T-helper 17 cell (primary cell): ENCODE measurements around the gene C2orf80. TPM values are rescaled to one million over a fixed set of nuclear protein-coding genes. Genes with fewer than 3 reads are reported as not detected.
"Not testable (repeated sequence)": the region's sequence is repeated elsewhere in the genome, so short reads cannot be mapped to it uniquely, and the experiment has no call there.

Source experiments
- ATAC-seq: fragments of 150-1000 bp; cut with Tn5 transposase; 2 replicates; pipeline ENCODE4 v1.10.0; 2021; ENCODE audit warnings: mild to moderate bottlenecking, moderate library complexity
- DNase-seq, 3 donors: peaks; one replicate each; pipeline versions ENCODE4 v3.0.0 to v3.0.0-alpha.2; 2020 to 2021
- H3K9me3 ChIP-seq: one replicate; pipeline ENCODE4 v1.7.0; 2013; ENCODE audit warnings: low read length, mild to moderate bottlenecking; ENCODE audit not compliant: control insufficient read depth, poor library complexity, severe bottlenecking
- H3K27ac Mint-ChIP-seq: one replicate; pipeline ENCODE4 v1.8.0; 2022; ENCODE audit warnings: mild to moderate bottlenecking, moderate library complexity, mixed read lengths
- H3K27me3 Mint-ChIP-seq: one replicate; pipeline ENCODE4 v1.8.0; 2022; ENCODE audit warnings: mixed read lengths
- H3K36me3 Mint-ChIP-seq: one replicate; pipeline ENCODE4 v1.8.0; 2022; ENCODE audit warnings: low read depth, mixed read lengths
- H3K4me1 Mint-ChIP-seq: one replicate; pipeline ENCODE4 v1.8.0; 2022; ENCODE audit warnings: mild to moderate bottlenecking, mixed read lengths
- H3K4me3 Mint-ChIP-seq: one replicate; pipeline ENCODE4 v1.8.0; 2022; ENCODE audit warnings: mild to moderate bottlenecking, moderate library complexity, mixed read lengths
- total RNA-seq, 4 donors: library from RNA in 2 of 4; stranded (reverse) in 2 of 4; gene quantifications; one replicate each; pipeline ENCODE4 v1.2.3 and lab custom pipeline; 2022 to 2026

Gene C2orf80
- total RNA-seq, 2 donors from 2014 or later = not detected

DNA sequence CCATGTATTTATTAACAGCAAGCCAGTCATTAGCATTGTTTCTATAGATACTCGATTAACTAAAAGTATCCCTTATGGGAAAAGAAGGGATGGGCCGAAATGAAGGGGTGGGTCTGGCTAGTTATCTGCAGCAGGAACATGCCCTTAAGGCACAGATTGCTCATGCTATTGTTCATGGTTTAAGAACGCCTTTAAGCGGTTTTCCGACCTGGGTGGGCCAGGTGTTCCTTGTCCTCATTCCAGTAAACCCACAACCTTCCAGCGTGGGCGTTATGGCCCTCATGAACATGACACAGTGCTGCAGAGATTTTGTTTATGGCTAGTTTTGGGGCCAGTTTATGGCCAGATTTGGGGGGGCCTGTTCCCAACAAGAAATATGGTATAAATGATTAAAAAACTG, 51.5 kb downstream of the C2orf80 start:
- not testable (repeated sequence) for H3K36me3 Mint-ChIP-seq, DNase-seq, H3K27me3 Mint-ChIP-seq, H3K4me1 Mint-ChIP-seq, ATAC-seq, H3K9me3 ChIP-seq, H3K27ac Mint-ChIP-seq, H3K4me3 Mint-ChIP-seq

- Mint-ChIP-seq H3K4me1 (peaks cover 2% of the 10 kb centered on the region), H3K27me3 (peaks cover 6% of the 10 kb centered on the region), H3K36me3 (no peaks in the 10 kb centered on the region), H3K27ac (no peak overlapping the region), H3K4me3 (no peak overlapping the region)
- no peak for ATAC-seq
- no peaks in the 10 kb centered on the region for H3K9me3 ChIP-seq
- DNase-seq = no peak
Observed at GRCh38 chr2:208136716-208137094, 53.1 kb downstream of the C2orf80 start.

GRCh38 chr2:208135794-208136715, 53.8 kb downstream of the C2orf80 start:
- no peaks in the 10 kb centered on the region for H3K9me3 ChIP-seq
- H3K4me1 Mint-ChIP-seq = peaks cover 2% of the 10 kb centered on the region
- DNase-seq (no peak), ATAC-seq (no peak)
- H3K4me3 Mint-ChIP-seq = no peak overlapping the region
- H3K27me3 Mint-ChIP-seq = peaks cover 6% of the 10 kb centered on the region
- H3K27ac Mint-ChIP-seq = no peak overlapping the region
- no peaks in the 10 kb centered on the region for H3K36me3 Mint-ChIP-seq

GRCh38 chr2:208134928-208135586, 54.8 kb downstream of the C2orf80 start:
- peaks cover 2% of the 10 kb centered on the region for H3K4me1 Mint-ChIP-seq
- ATAC-seq = no peak

GRCh38 chr2:208130712-208131110, 59.1 kb downstream of the C2orf80 start:
- peaks cover 2% of the 10 kb centered on the region for H3K4me1 Mint-ChIP-seq
- no peak overlapping the region for H3K4me3 Mint-ChIP-seq
- ATAC-seq (no peak), DNase-seq (no peak)
- peaks cover 17% of the 10 kb centered on the region for H3K27me3 Mint-ChIP-seq
- no peaks in the 10 kb centered on the region for H3K9me3 ChIP-seq
- H3K27ac Mint-ChIP-seq = no peak overlapping the region
- H3K36me3 Mint-ChIP-seq = no peaks in the 10 kb centered on the region

More at GRCh38 chr2:208134928-208135586, 54.8 kb downstream of the C2orf80 start:
- no peaks in the 10 kb centered on the region for H3K9me3 ChIP-seq
- peaks cover 6% of the 10 kb centered on the region for H3K27me3 Mint-ChIP-seq
- no peak overlapping the region for H3K4me3 Mint-ChIP-seq
- no peak for DNase-seq
- H3K27ac Mint-ChIP-seq = no peak overlapping the region
- no peaks in the 10 kb centered on the region for H3K36me3 Mint-ChIP-seq

DNA sequence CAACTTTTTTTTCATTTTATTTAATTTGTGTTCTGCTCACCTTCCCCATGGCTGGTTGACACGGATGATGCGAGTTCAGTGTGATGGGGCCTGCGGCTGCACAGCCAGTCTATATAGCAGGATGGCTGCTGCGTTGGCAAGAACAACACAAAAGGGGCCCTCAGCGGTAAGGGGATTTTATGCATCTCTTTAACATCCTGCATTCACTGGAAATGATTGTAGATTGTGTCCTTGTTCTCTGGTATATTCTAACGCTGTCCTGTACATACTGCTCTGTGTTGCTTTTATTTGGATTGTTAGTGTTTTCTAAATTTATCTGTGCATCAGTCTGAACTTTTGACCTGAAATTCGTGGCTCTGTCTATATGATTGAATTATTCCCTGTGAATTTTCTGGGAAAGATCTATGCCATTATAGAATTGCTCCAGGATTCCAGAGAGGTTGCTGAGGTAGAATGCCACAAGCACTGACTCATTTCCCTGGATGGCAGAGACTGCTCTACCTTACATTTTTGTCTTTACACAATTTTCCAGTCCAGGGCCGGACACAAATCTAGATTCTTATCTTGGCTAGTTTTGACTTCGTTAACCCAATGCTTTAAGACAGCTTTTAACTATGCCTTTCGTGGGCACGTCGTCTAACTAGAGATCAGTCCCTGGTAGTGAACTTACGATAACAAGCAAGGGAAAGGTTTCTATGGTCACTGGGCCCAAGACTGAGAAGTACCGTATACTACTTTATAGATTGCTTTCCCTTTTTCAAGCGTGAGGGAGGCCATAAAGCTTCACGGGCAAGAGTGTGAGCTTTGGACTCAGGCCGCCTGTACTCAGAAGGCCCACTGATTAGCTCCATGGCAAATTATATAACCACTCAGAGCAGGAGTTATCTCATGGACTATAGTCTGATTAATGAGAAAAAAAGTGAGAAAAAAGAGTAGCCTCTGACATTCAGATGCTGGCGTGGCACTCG, 59.8 kb downstream of the C2orf80 start, which contains the start of gene CRYGC:
TSS of gene CRYGC (minus strand) at position 85 of the 968 bp plus-strand sequence. CDS start at position 49, 36 bp downstream.
- H3K9me3 ChIP-seq = no peaks in the 10 kb centered on the region
- H3K36me3 Mint-ChIP-seq = no peaks in the 10 kb centered on the region
- no peak within 1 kb of the TSS for H3K4me3 Mint-ChIP-seq
- H3K27me3 Mint-ChIP-seq = peaks cover 22% of the 10 kb centered on the region
- H3K4me1 Mint-ChIP-seq = no peaks in the 10 kb centered on the region
- DNase-seq (no peak), ATAC-seq (no peak)
- H3K27ac Mint-ChIP-seq = no peak within 1 kb of the TSS

DNA sequence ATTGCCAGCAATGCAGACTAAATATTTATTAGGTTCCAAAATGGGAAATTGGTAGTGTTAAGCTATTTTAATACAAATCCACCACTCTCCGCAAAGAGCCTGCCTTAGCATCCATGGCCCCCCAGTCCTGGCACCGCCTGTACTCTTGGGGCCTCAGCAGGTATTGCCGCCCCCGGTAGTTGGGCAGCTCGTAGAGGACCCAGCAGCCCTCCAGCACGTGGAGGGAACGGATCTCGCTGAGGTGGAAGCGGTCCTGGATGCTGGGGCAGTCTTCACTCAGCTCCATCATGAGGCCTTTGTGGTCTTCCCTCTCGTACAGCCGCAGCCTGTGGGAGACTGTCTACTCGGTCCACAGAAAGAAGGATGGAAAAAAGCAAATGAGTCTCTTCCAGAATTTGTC, 61.7 kb downstream of the C2orf80 start:
- no peaks in the 10 kb centered on the region for H3K36me3 Mint-ChIP-seq
- H3K27me3 Mint-ChIP-seq = peaks cover 35% of the 10 kb centered on the region
- H3K4me1 Mint-ChIP-seq = peaks cover 8% of the 10 kb centered on the region

DNA sequence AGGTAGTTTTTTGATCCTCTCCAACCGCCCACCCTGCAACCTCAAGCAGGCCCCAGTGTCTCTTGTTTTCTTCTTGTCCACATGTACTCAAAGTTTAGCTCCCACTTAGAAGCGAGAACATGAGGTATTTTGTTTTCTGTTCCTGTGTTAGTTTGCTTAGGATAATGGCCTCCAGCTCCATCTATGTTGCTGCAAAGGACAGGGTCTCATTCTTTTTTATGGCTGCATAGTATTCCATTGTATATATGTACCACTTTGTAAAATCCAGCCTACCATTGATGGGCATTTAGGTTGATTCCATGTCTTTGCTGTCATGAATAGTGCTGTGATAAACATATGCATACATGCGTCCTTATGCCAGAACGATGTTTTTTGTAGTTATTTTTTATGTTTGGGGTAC, 62.7 kb downstream of the C2orf80 start:
- H3K9me3 ChIP-seq = no peaks in the 10 kb centered on the region
- Mint-ChIP-seq H3K27me3 (peaks cover 31% of the 10 kb centered on the region), H3K4me3 (no peak overlapping the region), H3K27ac (no peak overlapping the region), H3K36me3 (no peaks in the 10 kb centered on the region), H3K4me1 (peaks cover 8% of the 10 kb centered on the region)
- no peak for DNase-seq
- ATAC-seq = no peak

More for the DNA sequence above, 61.7 kb downstream of the C2orf80 start:
- Mint-ChIP-seq H3K27ac (no peak overlapping the region), H3K4me3 (no peak overlapping the region)
- H3K9me3 ChIP-seq = no peaks in the 10 kb centered on the region
- DNase-seq (no peak), ATAC-seq (no peak)

- no peaks in the 10 kb centered on the region for H3K9me3 ChIP-seq
- Mint-ChIP-seq H3K4me1 (peaks cover 8% of the 10 kb centered on the region), H3K27me3 (peaks cover 40% of the 10 kb centered on the region), H3K4me3 (no peak overlapping the region), H3K36me3 (no peaks in the 10 kb centered on the region), H3K27ac (no peak overlapping the region)
- DNase-seq = no peak
- no peak for ATAC-seq
Observed at GRCh38 chr2:208125251-208125650, 64.6 kb downstream of the C2orf80 start.

- ATAC-seq, DNase-seq, H3K9me3 ChIP-seq, H3K27ac Mint-ChIP-seq, H3K36me3 Mint-ChIP-seq: not testable (repeated sequence)
- Mint-ChIP-seq H3K4me3 (peak within 1 kb of the TSS; percentile 49), H3K4me1 (peaks cover 10% of the 10 kb centered on the region), H3K27me3 (peaks cover 32% of the 10 kb centered on the region)
Observed at GRCh38 chr2:208124013-208124715, 65.7 kb downstream of the C2orf80 start, which contains the start of gene CRYGD. CRYGD (minus strand) TSS chr2:208124524; CDS start chr2:208124473, 51 bp downstream.

DNA sequence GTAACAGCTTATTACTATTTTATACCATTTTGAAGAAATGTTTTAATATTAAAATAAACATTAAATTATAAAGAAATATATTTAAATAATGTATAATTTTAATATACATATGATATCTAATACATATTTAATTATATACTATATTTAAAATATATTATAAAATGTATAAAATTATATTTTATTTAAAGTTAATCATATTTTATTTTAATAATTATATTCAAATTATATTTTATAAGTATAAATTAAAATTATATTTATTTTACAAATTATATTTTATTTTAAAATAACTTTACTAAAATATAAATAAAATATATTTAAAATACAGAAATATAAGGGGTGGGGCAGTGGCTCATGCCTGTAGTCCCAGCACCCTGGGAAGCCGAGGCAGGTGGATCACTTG, 67.6 kb downstream of the C2orf80 start:
- Mint-ChIP-seq H3K36me3 (no peaks in the 10 kb centered on the region), H3K4me1 (peaks cover 11% of the 10 kb centered on the region), H3K27ac (no peak overlapping the region), H3K4me3 (no peak overlapping the region), H3K27me3 (peaks cover 30% of the 10 kb centered on the region)
- no peaks in the 10 kb centered on the region for H3K9me3 ChIP-seq
- ATAC-seq (no peak), DNase-seq (no peak)

DNA sequence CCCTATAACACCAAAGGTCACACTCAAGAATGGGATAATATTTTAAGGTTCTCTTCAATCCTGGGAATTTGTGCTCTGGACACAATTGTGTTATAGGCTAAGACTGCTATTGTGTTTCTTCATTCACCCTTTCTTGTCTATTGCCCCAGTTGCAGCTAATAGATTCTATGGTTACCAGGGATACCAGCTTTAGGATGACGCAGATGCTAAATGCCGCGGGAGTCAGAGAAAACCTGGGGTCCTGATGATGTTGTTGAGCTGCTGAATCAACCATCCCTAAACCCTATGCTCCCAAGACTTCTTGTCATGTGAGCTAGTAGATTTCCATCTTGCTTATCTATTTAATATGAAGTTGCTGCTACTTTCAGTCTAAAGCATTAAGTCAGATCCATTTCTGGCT, 70.9 kb downstream of the C2orf80 start:
- ATAC-seq = no peak
- Mint-ChIP-seq H3K4me1 (peaks cover 4% of the 10 kb centered on the region), H3K27me3 (peaks cover 21% of the 10 kb centered on the region), H3K4me3 (no peak overlapping the region), H3K27ac (no peak overlapping the region), H3K36me3 (no peaks in the 10 kb centered on the region)
- DNase-seq = no peak
- no peaks in the 10 kb centered on the region for H3K9me3 ChIP-seq
